Subcutaneous abdominal adipose tissue (tissue), 5 donors: Measurements from ENCODE around the gene SCN4A.

Experiments used
- H3K27ac ChIP-seq: one replicate; pipeline ENCODE4 v1.7.0; 2013; ENCODE audit warnings: low read depth, mild to moderate bottlenecking, inconsistent platforms, low read length, moderate library complexity
- H3K27me3 ChIP-seq, 5 donors: one replicate each; pipeline ENCODE4 v1.7.0; 2013; ENCODE audit warnings: low read length in 5 of 5, inconsistent platforms in 1 of 5; ENCODE audit not compliant: control insufficient read depth in 5 of 5, insufficient read depth in 4 of 5
- H3K36me3 ChIP-seq, 5 donors: one replicate each; pipeline ENCODE4 v1.7.0; 2013; ENCODE audit warnings: low read length in 5 of 5; ENCODE audit not compliant: control insufficient read depth in 5 of 5, insufficient read depth in 5 of 5
- H3K4me1 ChIP-seq, 5 donors: one replicate each; pipeline ENCODE4 v1.7.0; 2013; ENCODE audit warnings: low read length in 5 of 5, mild to moderate bottlenecking in 3 of 5, moderate library complexity in 1 of 5; ENCODE audit not compliant: control insufficient read depth in 5 of 5, insufficient read depth in 5 of 5
- H3K4me3 ChIP-seq, 5 donors: one replicate each; pipeline ENCODE4 v1.7.0; 2013; ENCODE audit warnings: low read length in 5 of 5, low read depth in 1 of 5
- H3K9ac ChIP-seq, 5 donors: one replicate each; pipeline ENCODE4 v1.7.0; 2013; ENCODE audit warnings: low read length in 5 of 5, mild to moderate bottlenecking in 4 of 5, moderate library complexity in 3 of 5
- H3K9me3 ChIP-seq, 5 donors: one replicate each; pipeline ENCODE4 v1.7.0; 2013; ENCODE audit warnings: low read length in 5 of 5; ENCODE audit not compliant: control insufficient read depth in 5 of 5
- donor health status: healthy.
- donor health status: healthy.
- donor health status: healthy.
- donor health status: healthy.
- donor health status: healthy.

Gene SCN4A

GRCh38 chr17:63939884-63940283 is 32.8 kb downstream of the SCN4A start:
- H3K36me3 ChIP-seq: peaks cover 0 to 57% (median 32%) of the 10 kb centered on the region in 5 donors
- no peak overlapping the region for H3K27ac ChIP-seq
- no peak overlapping the region for H3K4me3 ChIP-seq

GRCh38 chr17:63939401-63939800 is 33.3 kb downstream of the SCN4A start:
- Histone ChIP-seq H3K9ac (no peak overlapping the region), H3K27me3 (peaks cover 0 to 3% (median 0%) of the 10 kb centered on the region in 5 donors), H3K27ac (no peak overlapping the region)

More at GRCh38 chr17:63939884-63940283, 32.8 kb downstream of the SCN4A start:
- H3K27me3 ChIP-seq: no peaks in the 10 kb centered on the region
- no peak overlapping the region for H3K9ac ChIP-seq
- peaks cover 0 to 19% (median 0%) of the 10 kb centered on the region in 5 donors for H3K4me1 ChIP-seq
- no peaks in the 10 kb centered on the region for H3K9me3 ChIP-seq

GRCh38 chr17:63937920-63938319 is 34.8 kb downstream of the SCN4A start:
- no peak overlapping the region for H3K9ac ChIP-seq
- no peak overlapping the region for H3K27ac ChIP-seq

More at GRCh38 chr17:63939401-63939800, 33.3 kb downstream of the SCN4A start:
- Histone ChIP-seq H3K36me3 (peaks cover 0 to 52% (median 28%) of the 10 kb centered on the region in 5 donors), H3K4me3 (no peak overlapping the region), H3K9me3 (no peaks in the 10 kb centered on the region), H3K4me1 (peaks cover 0 to 19% (median 0%) of the 10 kb centered on the region in 5 donors)

GRCh38 chr17:63937319-63937718 is 35.4 kb downstream of the SCN4A start:
- H3K36me3 ChIP-seq: peaks cover 0 to 32% (median 13%) of the 10 kb centered on the region in 5 donors
- no peak overlapping the region for H3K9ac ChIP-seq
- no peak overlapping the region for H3K27ac ChIP-seq
- H3K4me1 ChIP-seq: peaks cover 0 to 22% (median 2%) of the 10 kb centered on the region in 5 donors
- peaks cover 0 to 4% (median 0%) of the 10 kb centered on the region in 5 donors for H3K27me3 ChIP-seq
- no peak overlapping the region for H3K4me3 ChIP-seq
- no peaks in the 10 kb centered on the region for H3K9me3 ChIP-seq

More at GRCh38 chr17:63937920-63938319, 34.8 kb downstream of the SCN4A start:
- Histone ChIP-seq H3K27me3 (peaks cover 0 to 4% (median 0%) of the 10 kb centered on the region in 5 donors), H3K9me3 (no peaks in the 10 kb centered on the region), H3K4me3 (no peak overlapping the region), H3K36me3 (peaks cover 0 to 38% (median 19%) of the 10 kb centered on the region in 5 donors), H3K4me1 (peaks cover 0 to 19% (median 0%) of the 10 kb centered on the region in 5 donors)

- peaks cover 0 to 4% (median 0%) of the 10 kb centered on the region in 5 donors for H3K27me3 ChIP-seq
- H3K9me3 ChIP-seq: no peaks in the 10 kb centered on the region
- peaks cover 0 to 6% (median 0%) of the 10 kb centered on the region in 5 donors for H3K36me3 ChIP-seq
- no peak overlapping the region for H3K4me3 ChIP-seq
- H3K9ac ChIP-seq: no peak overlapping the region
- no peak overlapping the region for H3K27ac ChIP-seq
- H3K4me1 ChIP-seq: peaks cover 0 to 45% (median 25%) of the 10 kb centered on the region in 5 donors
These were observed 38.3 kb downstream of the SCN4A start for GRCh38 chr17:63934183-63935112.

GRCh38 chr17:63933598-63933997 is 39.1 kb downstream of the SCN4A start:
- H3K4me3 ChIP-seq: no peak overlapping the region
- H3K4me1 ChIP-seq: peaks cover 0 to 37% (median 25%) of the 10 kb centered on the region in 5 donors

GRCh38 chr17:63932721-63933120 is 40.0 kb downstream of the SCN4A start:
- Histone ChIP-seq H3K36me3 (no peaks in the 10 kb centered on the region), H3K9me3 (no peaks in the 10 kb centered on the region), H3K4me3 (no peak overlapping the region), H3K4me1 (peaks cover 0 to 32% (median 25%) of the 10 kb centered on the region in 5 donors), H3K9ac (no peak overlapping the region), H3K27ac (no peak overlapping the region), H3K27me3 (peaks cover 0 to 4% (median 0%) of the 10 kb centered on the region in 5 donors)

More at GRCh38 chr17:63933598-63933997, 39.1 kb downstream of the SCN4A start:
- H3K27me3 ChIP-seq: peaks cover 0 to 4% (median 0%) of the 10 kb centered on the region in 5 donors
- H3K9me3 ChIP-seq: no peaks in the 10 kb centered on the region
- H3K9ac ChIP-seq: no peak overlapping the region
- H3K36me3 ChIP-seq: no peaks in the 10 kb centered on the region
- H3K27ac ChIP-seq: no peak overlapping the region

GRCh38 chr17:63931981-63932561 is 40.6 kb downstream of the SCN4A start, which contains the start of gene CD79B:
Gene CD79B (minus strand): TSS chr17:63932331. CDS start chr17:63932261, 70 bp downstream.
- Histone ChIP-seq H3K9me3 (no peaks in the 10 kb centered on the region), H3K27ac (no peak within 1 kb of the TSS), H3K36me3 (no peaks in the 10 kb centered on the region), H3K4me3 (peak within 1 kb of the TSS in 2 of 5 donors; percentile 17 to 40), H3K4me1 (peaks cover 0 to 34% (median 25%) of the 10 kb centered on the region in 5 donors), H3K27me3 (peaks cover 0 to 4% (median 0%) of the 10 kb centered on the region in 5 donors), H3K9ac (no peak within 1 kb of the TSS)

- no peaks in the 10 kb centered on the region for H3K36me3 ChIP-seq
- H3K9ac ChIP-seq: no peak overlapping the region
- no peaks in the 10 kb centered on the region for H3K9me3 ChIP-seq
- no peak overlapping the region for H3K27ac ChIP-seq
- peaks cover 0 to 4% (median 0%) of the 10 kb centered on the region in 5 donors for H3K27me3 ChIP-seq
- peak overlapping the region in 2 of 5 donors; percentile 17 to 40 for H3K4me3 ChIP-seq
- H3K4me1 ChIP-seq: peaks cover 0 to 34% (median 25%) of the 10 kb centered on the region in 5 donors
These were observed 41.7 kb downstream of the SCN4A start for GRCh38 chr17:63930951-63931575.
